ENCODE measurements around the gene LAMTOR1.

LAMTOR1 gene

GRCh38 chr11:72081184-72081644, 21.9 kb downstream of the LAMTOR1 start:
- DNase-seq (ENCODE audit: low read depth): no peak

GRCh38 chr11:72080326-72081183, 22.5 kb downstream of the LAMTOR1 start, which contains the start of the genes LRRC51 and NUMA1:
LRRC51 (plus strand) TSS chr11:72080850; CDS start chr11:72089084, 8,234 bp downstream.
NUMA1 (minus strand) TSS chr11:72080542; CDS start chr11:72035943, 44,599 bp downstream.
- DNase-seq (ENCODE audit: low read depth): peak; percentile 100

- DNase-seq (ENCODE audit: low read depth): peak; percentile 33
Observed at GRCh38 chr11:72079819-72080325, 23.2 kb downstream of the LAMTOR1 start.

GRCh38 chr11:72078477-72078876, 24.6 kb downstream of the LAMTOR1 start:
- peak; percentile 60 for DNase-seq (ENCODE audit: low read depth)

- no peak for DNase-seq (ENCODE audit: low read depth)
Observed at GRCh38 chr11:72075756-72076155, 27.3 kb downstream of the LAMTOR1 start.

GRCh38 chr11:72075109-72075508, 28.0 kb downstream of the LAMTOR1 start:
- peak; percentile 27 for DNase-seq (ENCODE audit: low read depth)

- peak; percentile 85 for DNase-seq (ENCODE audit: low read depth)
Observed at GRCh38 chr11:72072348-72072747, 30.7 kb downstream of the LAMTOR1 start.

GRCh38 chr11:72070491-72070890, 32.6 kb downstream of the LAMTOR1 start:
- DNase-seq (ENCODE audit: low read depth): no peak

- DNase-seq (ENCODE audit: low read depth): peak; percentile 93
Observed at GRCh38 chr11:72069787-72070251, 33.3 kb downstream of the LAMTOR1 start.

- DNase-seq (ENCODE audit: low read depth): no peak
Observed at GRCh38 chr11:72069200-72069599, 33.9 kb downstream of the LAMTOR1 start.

- no peak for DNase-seq (ENCODE audit: low read depth)
Observed at GRCh38 chr11:72067676-72068075, 35.4 kb downstream of the LAMTOR1 start.

GRCh38 chr11:72067266-72067665, 35.8 kb downstream of the LAMTOR1 start:
- DNase-seq (ENCODE audit: low read depth): no peak

GRCh38 chr11:72066855-72067254, 36.2 kb downstream of the LAMTOR1 start:
- DNase-seq (ENCODE audit: low read depth): no peak

- DNase-seq (ENCODE audit: low read depth): no peak
Observed at GRCh38 chr11:72061739-72062396, 41.2 kb downstream of the LAMTOR1 start.

- peak; percentile 25 for DNase-seq (ENCODE audit: low read depth)
Observed at GRCh38 chr11:72058416-72059034, 44.6 kb downstream of the LAMTOR1 start.

GRCh38 chr11:72048766-72049460, 54.2 kb downstream of the LAMTOR1 start:
- no peak for DNase-seq (ENCODE audit: low read depth)
